Measurements from ENCODE around the gene DLG5.
"Not testable (repeated sequence)": the region's sequence is repeated elsewhere in the genome, so short reads cannot be mapped to it uniquely, and the experiment has no call there.

The DLG5 gene

GRCh38 chr10:77768039-77768438 is 158.5 kb downstream of the DLG5 start:
- no peak for DNase-seq (ENCODE audit: low read depth in 2 of 2)

GRCh38 chr10:77763453-77764430 is 162.8 kb downstream of the DLG5 start:
- no peak for DNase-seq (ENCODE audit: low read depth in 2 of 2)

- DNase-seq (ENCODE audit: low read depth in 2 of 2) = not testable (repeated sequence)
Measured at GRCh38 chr10:77758406-77758805, 168.1 kb downstream of the DLG5 start.

GRCh38 chr10:77756319-77757232 is 170.0 kb downstream of the DLG5 start:
- peak in 1 of 2 donors; percentile 4 for DNase-seq (ENCODE audit: low read depth in 2 of 2)

- no peak for DNase-seq (ENCODE audit: low read depth in 2 of 2)
Measured at GRCh38 chr10:77746047-77746707, 180.4 kb downstream of the DLG5 start.

GRCh38 chr10:77744245-77744644 is 182.3 kb downstream of the DLG5 start:
- no peak for DNase-seq (ENCODE audit: low read depth in 2 of 2)

GRCh38 chr10:77742172-77742571 is 184.4 kb downstream of the DLG5 start:
- no peak for DNase-seq (ENCODE audit: low read depth in 2 of 2)

- no peak for DNase-seq (ENCODE audit: low read depth in 2 of 2)
Measured at GRCh38 chr10:77741746-77742145, 184.8 kb downstream of the DLG5 start.

Data from activated CD4-positive, alpha-beta T cell treated with anti-CD3 and anti-CD28 coated beads for 24 hours (primary cell).